ENCODE data around the gene WSB1.
"Not testable (repeated sequence)": the region's sequence is repeated elsewhere in the genome, so short reads cannot be mapped to it uniquely, and the experiment has no call there.

WSB1 gene

DNA sequence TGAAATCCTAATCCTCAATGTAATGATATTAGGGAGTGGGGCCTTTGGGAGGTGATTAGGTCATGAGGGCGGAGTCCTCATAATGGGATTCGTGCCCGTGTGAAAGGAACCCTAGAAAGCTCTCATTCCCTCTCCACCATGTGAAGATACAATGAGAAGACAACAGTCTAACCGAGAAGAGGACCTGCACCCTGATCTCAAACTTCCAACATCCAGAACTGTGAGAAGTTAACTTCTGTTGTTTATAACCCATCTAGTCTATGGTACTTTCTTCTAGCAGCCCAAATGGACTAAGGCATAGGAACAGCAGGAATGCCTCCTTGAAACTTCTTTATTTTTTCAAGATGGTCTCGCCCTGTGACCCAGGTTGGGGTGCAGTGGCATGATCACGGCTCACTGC is 24.7 kb downstream of the WSB1 start:
- DNase-seq, result no peak

DNA sequence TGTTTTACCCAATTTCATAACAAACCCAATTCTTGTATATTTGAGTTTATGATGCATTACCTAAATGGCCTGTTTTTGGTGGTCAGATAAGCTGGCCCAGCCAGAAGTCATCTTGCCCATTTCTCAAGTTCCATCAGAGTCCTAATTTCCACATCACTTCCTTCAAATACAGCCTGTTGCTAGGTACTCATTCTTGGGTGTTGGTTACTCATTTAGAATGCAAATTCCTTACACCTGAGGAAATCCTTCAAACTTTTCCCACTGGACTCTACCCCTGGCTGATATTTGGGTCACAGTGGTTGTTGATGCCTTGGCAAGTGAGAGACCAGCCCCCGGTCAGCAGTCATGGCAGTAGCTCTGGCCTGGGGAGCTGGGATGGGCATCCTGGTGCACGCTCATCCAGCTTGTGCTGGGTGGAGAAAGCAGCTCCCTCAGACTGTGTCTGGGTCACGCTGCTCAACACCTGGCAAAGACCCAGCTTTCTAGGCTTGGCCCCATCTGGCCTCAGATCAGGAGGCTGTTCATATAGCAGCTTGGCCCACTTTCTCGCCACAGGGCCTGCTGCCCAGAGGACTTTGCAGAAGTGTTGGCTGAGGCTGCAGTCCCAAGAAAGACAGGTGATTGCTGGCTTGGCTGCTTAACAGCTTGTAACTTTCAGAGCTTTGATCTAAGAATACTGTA is 25.8 kb downstream of the WSB1 start:
- peak; percentile 66 for DNase-seq

DNA sequence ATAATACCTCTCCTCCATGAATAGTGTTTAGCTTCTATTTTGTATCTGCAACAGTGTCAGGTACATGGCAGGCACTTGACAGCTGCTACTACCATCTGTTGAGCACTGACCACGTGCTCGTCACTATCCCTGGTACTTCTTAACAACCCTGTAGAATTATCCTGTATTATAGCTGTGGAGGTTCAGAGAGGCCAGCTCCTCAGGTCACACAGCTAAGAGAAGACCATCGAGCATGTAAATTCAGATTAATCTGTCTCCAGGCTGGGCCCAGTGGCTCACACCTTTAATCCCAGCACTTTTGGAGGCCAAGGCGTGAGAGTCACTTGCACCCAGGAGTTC is 26.3 kb downstream of the WSB1 start:
- no peak for DNase-seq

DNA sequence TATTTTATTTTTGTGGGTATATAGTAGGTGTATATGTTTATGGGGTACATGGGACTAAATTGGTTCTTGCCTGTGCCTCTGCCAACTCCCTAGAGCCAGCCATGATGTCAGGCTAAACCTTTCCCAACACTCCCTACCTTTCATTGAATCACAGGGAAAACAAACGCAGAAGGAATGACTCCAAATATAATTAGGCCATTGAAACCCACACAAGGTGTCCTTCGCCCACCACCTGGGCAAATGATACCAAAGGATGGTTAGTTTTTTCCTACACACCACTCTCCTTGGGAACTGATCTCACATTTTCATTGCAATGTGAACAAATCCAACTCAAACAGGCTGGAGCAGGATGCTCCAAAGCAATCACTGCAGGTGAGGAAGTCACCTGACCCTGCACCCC is 27.5 kb downstream of the WSB1 start:
- DNase-seq, result no peak

DNA sequence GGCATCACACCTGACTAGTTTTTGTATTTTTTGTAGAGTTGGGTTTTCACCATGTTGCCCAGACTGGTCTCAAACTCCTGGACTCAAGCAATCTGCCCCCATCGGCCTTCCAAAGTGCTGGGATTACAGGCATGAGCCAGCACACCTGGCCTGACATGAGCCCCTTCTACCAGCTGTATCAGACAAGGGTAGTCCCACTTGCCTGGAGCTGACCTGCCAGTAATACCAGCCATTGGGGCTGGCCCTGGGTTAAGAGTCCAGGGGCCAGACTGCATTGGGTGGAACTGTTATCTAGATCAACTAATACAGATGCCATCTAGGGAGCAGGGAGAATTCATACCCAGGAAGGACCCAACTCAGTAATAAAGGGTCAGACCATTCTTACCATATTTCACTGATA is 28.1 kb downstream of the WSB1 start:
- DNase-seq, result no peak

DNA sequence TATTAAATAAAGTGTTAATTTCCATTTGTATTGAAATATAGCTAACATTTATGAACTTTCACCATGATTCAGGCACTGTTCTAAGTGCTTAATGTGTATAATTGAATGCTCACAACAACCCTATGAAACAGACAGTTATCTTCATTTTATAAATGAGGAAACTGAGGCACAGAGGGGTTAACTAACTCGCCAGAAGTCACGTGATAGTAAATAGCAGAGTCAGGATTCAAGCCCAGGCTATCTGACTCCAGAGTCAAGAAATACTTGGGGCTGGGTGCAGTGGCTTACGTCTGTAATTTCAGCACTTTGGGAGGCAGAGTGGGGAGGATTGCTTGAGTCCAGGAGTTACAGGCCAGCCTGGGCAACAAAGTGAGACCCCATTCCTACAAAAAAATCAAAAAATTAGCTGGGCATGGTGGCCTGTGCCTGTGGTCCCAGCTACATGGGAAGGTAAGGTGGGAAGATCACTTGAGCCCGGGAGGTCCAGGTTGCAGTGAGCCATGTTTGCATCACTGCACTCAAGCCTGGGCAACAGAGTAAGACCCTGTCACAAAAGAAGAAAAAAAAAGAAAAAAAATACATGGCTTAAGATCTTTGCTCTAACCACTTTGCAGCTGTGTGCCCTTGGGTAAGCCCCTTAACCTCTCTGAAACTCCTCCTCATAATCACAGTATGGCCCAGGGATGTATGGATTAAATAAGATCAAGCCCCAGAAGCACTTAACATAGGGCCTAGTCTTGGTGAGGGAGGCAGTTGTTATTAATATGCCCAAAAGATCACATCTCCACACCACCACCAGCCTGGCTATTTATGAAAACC is 29.0 kb downstream of the WSB1 start:
- no peak for DNase-seq

DNA sequence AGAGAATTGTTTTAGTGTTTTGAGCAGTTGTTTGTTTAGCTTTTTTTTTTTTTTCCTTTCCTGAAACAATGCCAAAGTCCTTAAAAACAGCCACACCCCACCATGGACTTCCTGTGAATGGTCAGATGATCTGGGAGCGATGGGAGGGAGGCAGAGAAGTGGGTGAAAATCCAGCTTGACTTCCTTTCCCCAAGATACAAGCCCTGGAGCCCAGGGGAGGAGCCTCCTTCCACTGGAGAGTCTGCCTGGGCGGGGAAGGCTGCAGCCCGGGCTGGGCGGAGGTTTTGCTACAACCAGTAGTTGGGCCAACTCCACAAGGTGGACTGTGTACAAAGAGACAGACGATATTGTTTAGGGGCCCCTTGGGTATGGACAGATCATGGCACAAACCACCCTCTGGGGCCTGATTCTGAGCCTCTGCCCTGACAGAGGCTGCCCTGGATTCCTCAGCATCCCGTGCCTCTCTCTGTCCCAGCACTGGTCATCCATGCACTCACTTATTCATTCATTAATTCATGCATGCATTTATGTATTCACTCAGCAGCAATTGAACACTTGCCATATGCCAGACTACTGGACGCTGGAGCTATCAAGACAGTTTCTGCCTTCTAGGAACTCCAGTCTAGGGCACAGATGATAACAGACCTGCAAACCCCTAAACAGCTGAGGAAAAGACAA is 29.8 kb downstream of the WSB1 start:
- DNase-seq, result no peak

DNA sequence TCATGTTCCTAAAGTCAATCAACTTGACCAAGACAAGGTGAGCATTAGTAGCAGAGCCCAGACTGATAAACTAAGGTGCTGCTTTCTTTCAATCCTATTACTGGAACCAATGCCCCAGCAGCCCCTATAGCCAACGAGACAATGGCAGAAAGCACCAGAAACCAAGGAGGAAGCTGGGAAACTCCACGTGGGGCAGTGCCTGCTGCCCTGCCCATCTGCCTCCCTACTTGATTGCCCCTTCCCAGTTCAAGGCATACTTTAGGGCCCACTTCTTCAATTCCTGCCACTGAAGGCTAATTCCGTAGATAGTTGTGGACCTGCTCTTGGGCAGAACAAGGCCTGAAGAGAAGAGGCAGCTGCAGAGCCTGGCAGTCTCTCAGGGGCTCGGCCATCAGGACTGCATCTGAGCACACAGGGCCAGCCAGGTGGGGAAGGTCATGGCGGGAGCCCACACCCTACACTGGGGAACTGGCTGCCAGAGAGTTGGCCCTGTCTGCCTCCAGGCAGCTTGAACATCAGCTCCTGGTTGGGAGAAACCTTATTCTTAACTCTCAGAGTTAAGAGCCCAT is 30.9 kb downstream of the WSB1 start:
- DNase-seq, result no peak

DNA sequence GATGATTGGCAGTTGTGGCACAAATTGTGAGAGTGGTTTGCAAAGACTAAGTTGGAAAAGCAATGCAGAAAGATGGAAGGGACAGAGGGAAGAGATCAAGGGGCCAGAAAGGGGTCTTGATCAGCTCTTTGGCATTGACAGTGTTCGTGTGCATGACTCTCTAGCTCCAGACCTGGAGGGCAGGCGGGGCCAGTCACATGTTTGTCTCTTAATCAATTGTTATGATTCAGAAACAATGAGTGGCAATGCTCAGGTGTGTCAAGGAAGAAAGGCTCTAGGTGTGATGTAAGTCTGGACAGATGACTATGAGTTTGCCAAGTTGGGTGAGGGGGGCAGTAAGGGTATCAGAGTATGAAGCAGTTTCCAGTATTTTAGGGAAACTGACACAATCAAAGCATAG is 32.1 kb downstream of the WSB1 start:
- DNase-seq, result no peak

DNA sequence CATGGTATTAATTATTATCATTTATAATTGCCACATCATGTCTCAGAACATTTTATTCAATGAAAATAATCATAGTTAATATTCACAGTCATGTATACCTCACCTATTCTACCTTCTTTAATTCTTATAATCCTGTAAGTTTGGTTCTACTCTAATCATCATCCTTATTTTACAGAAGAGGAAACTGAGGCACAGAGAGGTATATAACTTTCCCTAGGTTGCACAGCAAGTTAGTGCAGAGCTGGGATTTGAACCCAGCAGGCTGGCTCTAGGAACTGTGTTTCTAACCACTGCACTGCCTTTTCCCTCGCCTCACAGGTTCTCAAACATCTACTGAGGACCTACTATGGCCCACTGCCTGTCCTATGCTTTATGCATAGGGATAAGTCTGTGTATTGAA is 32.7 kb downstream of the WSB1 start:
- DNase-seq, result no peak

DNA sequence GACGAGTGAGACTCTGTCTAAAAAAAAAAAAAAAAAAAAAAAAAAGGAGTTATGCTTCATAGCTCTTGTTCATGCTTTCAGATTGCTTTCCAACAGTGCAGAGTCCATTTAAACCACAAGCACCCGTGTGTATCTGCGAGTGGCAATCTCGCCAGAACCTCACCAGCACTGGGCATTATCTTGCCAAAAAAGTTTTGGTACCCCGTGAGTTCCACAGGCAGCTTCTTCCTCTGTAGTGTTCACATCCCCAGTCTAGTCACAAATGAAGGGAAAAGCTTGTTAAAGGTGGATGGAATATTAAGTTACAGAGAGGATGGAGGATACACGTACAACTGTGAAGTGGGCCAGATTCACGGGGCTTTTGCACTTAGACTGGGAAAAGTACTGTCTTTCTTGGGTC is 33.5 kb downstream of the WSB1 start:
- DNase-seq, result no peak

DNA sequence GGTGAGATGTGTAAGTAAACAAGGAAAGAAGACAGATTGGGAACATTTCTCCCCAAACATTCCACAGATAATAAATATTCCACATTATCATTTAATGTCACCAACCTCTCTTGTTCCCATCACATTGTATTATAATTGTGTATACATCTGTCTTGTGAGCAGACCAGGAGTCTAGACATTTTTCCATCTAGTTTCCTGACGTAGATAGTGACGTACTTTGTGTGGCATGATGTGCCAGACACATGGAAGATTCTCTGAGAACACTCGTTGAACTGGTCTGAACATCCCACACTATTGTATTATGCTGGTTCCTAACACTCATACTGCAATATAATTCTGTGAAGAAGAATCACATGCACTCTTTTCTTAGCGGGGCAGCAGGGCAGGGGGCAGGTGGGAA is 34.0 kb downstream of the WSB1 start:
- DNase-seq, result no peak

DNA sequence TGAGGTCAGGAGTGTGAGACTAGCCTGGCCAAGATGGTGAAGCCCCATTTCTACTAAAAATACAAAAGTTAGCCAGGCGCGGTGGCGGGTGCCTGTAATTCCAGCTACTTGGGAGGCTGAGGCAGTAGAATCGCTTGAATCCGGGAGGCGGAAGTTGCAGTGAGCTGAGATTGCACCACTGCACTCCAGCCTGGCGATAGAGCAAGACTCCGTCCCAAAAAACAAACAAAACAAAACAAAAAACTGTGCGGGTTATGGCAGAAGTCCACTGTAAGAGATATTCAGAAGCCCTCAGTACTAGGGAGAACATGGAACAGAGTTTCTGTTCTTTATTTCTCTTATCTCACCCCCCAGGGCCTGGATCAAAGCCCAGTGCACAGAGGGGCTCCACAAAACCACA is 34.8 kb downstream of the WSB1 start:
- DNase-seq, result not testable (repeated sequence)

DNA sequence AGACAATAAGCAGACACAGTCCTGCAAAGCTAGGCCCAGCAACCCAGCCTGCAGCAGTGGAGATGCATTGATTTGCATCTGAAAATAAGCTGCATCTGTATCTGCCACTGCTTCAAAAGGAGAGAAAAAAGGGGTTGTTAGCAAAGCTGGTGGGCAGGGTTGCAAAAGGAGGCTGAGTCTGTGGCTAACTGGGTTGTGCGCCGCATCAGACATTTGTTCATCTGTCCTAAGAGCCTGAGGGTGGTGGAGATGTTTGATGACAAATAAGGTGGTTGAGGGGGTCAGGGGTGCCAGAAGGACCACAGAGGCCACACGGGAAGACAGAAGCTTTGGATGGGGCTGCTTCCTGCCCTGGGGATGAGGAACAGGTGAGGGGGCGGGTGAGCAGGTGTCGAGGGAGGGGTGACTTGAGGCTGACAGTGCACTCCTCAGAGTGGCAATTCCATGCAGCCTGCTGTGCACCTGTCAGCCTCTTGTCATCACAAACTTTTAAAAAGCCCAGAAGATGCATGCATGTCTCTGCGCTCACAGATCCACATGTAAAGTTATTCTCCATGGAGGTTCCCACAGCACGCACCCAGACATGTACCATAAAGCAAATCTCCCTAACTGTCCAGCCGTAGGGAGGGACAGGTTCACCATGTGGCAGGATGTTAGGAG is 35.4 kb downstream of the WSB1 start:
- no peak for DNase-seq

DNA sequence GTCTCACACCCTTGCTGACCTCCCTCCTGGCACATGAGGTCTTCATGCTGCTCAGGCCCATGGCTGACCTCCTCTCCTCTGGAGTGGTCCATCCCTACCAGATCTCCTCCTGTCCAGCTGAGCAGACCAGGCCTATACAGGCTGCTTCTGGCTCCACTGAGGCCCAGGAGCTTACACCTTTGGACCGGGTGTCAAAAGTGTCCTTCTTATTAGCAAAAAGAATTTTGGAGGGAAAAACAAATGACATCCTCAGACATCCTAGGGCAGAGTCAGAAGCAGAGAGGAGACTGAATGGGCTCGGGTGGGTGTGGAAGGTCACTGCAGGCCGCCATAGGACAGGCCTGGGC is 38.1 kb downstream of the WSB1 start:
- no peak for DNase-seq

DNA sequence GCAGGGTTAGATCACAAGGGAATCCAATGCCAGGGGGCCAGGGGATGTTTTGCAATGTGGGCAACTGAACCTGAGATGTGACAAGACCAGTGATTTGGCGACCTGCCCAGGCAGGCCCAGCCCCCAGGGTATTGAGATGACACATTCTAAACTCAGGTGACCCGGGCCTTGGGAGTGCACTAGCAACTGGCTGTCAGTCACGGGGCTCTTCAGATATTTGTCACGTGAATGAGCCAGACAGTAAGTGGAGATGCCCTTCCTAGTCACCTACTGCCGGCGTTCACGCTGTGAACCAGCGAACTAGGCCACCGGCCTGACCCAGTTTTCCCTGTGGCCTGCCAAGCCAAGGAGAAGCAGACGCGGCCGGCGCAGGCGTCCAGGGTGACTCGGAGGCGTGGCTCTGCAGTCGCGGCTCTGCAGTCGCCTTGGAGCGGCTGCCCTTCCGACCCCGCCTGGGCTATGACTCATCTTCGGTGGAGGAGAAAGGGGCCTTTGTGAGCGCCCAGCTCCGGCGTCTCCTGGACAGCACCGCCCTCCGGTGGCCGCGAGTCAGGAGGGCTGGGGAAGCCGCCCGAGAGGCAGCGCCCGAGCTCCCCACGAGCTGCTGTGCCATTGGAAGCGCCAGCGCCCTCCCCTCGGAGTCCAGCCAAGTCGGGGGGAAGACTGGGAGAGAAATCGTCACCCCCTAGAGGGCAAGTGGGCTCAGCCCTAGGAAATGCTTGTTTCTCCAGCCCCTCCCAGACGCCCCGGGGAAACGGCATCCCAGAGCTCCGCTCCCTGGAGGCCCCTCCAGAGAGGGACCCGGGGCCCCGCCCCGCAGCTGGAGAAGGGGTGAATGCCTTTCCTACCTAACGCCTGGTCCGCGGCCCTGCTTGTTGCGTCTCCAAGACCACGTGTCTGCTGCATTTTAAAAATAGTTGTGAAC is 38.8 kb downstream of the WSB1 start:
- peak; percentile 84 for DNase-seq

DNA sequence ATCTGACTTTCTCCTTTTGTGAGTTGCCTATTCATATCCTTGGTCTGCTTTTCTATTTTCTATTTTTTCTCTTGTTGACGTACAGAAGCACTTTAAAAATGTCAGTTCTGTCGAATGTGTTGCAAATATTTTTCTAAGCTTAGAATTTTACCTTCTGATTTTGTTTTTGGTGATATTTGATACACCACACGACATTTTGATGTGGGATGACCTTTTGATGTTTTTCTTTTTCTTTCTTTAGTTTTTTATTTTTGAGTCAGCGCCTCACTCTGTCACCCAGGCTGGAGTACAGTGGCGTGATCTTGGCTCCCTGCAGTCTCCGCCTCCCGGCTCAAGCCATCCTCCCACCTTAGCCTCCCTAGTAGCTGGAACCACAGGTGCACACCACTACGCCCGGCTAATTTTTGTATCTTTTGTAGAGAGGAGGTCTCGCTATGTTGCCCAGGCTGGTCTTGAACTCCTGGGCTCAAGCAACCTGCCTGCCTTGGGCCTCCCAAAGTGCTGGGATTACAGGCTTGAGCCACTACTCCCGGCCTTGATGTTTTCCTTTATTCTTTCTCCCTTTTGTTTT is 39.6 kb downstream of the WSB1 start:
- no peak for DNase-seq

DNA sequence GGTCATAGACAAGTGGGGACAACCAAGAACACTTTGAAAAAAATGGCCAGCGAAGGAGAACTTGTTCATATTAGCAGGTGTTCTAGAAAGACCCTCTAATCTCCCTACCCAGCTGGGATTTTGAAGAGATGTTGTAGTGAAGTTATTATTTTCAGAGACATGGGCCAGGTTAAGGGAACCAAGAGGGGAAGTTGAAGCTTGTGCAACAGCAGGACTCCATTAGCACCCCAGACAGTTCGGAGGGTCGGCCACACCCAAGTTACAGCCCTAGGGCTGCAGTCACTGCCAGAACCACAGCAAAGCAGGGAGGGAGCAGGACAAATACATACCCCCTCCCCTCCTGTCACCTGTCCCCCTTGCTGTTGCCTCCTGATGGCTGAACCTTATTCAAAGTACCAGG is 42.3 kb downstream of the WSB1 start:
- no peak for DNase-seq

DNA sequence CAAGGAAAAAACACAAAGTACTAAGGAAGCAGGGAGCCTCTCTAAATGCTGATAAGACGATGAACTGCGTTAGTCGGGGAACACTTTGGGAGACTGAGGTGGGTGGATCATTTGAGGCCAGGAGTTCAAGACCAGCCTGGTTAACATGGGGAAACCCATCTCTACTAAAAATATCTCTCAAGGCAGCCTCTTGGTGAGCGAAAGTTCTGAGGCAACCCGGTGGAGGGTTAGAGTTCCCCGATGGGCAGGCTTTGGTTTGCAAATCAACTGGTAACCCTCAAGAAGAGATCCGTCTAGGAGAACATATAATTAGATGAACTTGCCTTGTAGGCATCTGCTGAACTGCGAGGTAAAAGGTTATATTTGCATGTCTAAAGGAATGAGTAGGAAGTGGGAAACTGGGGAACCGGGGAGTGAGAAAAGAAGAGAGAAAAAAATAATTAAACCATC is 44.6 kb downstream of the WSB1 start:
- no peak for DNase-seq

DNA sequence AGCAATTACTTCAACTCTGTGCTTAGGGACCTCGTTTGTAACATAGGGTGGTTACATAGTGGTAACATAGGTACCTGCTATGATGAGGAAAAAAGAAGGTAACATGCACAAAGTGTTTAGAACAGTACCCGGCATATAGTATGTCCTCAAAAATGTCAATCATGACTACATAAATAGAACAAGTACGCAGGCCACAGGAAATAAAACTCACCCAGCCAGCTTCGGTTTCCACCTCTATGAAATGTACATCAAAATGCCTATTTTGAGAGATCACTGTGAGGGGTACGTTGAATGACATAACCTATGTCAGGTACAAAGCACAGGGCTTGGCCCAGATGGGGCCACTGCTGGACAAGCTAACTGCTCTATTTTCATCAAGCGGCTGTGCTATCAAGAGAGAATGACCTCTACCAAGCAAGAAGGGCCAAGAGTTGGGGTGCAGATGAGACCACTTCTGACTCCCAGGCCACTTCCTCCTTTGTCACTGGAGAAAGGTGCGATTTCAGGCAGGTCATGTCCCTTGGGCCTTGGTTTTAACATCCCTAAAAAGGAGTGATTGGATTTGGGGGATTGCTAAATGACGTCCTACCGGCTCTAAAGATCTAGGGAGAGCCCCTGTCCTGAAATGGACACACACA is 45.4 kb downstream of the WSB1 start:
- no peak for DNase-seq

DNA sequence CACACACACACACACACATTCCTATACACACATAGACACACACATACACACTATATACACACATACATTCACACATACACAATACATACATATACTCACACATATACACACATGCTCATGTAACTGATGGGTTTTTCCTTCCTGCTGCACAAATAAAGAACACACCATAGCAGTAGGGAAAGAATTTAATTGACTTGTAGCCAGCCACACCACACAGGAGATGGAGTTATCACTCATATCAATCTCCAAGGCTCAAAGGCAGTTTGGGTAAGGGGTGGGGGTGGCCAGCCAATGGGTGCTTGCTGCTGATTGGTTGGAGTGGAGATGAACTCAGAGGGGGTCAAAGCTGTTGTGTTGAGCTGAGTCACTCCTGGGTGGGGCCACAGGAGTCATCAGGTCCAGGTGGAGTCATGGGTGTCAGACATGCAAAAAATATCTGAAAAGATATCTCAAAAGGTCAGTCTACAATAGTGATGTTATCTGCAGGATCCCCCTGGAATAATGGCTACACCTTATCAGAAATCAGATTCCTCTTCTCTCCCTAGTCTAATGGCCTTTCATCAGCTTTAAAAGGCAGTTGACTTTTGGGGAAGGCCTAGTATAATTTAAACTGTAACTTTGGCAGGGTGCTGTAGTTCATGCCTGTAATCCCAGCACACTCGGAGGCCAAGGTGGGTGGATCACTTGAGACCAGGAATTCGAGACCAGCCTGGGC is 46.1 kb downstream of the WSB1 start:
- no peak for DNase-seq

Measured in NCI-H1092 (cell line).